Amniotic epithelial cell (primary cell): ENCODE measurements around the gene RANBP10.

Source experiments
- DNase-seq: peaks from one replicate; pipeline ENCODE4 v3.0.0-alpha.2; 2010; ENCODE audit warnings: low read depth

The RANBP10 gene

GRCh38 chr16:67825906-67826305, 19.5 kb upstream of the RANBP10 start:
- DNase-seq, result no peak

- DNase-seq, result no peak
Observed at GRCh38 chr16:67825119-67825518, 18.8 kb upstream of the RANBP10 start.

- DNase-seq, result peak; percentile 60
Observed at GRCh38 chr16:67822511-67822910, 16.2 kb upstream of the RANBP10 start.

GRCh38 chr16:67820608-67821259, 14.4 kb upstream of the RANBP10 start:
- DNase-seq, result no peak

- DNase-seq, result no peak
Observed at GRCh38 chr16:67814567-67814966, 8.2 kb upstream of the RANBP10 start.

- DNase-seq, result no peak
Observed at GRCh38 chr16:67811899-67812298, 5.5 kb upstream of the RANBP10 start.

- no peak for DNase-seq
Observed at GRCh38 chr16:67807148-67807682, 855 bp upstream of the RANBP10 start.

- no peak for DNase-seq
Observed at GRCh38 chr16:67805718-67806427, 487 bp downstream of the RANBP10 start.

GRCh38 chr16:67804853-67805542, 1.4 kb downstream of the RANBP10 start:
- no peak for DNase-seq

GRCh38 chr16:67803894-67804293, 2.5 kb downstream of the RANBP10 start:
- no peak for DNase-seq

- no peak for DNase-seq
Observed at GRCh38 chr16:67801883-67802282, 4.5 kb downstream of the RANBP10 start.

GRCh38 chr16:67801241-67801640, 5.1 kb downstream of the RANBP10 start:
- no peak for DNase-seq

GRCh38 chr16:67800338-67800926, 5.9 kb downstream of the RANBP10 start:
- no peak for DNase-seq

- no peak for DNase-seq
Observed at GRCh38 chr16:67796099-67796718, 10.2 kb downstream of the RANBP10 start.

- DNase-seq, result no peak
Observed at GRCh38 chr16:67790071-67790470, 16.3 kb downstream of the RANBP10 start.

GRCh38 chr16:67786491-67786890, 19.9 kb downstream of the RANBP10 start:
- DNase-seq, result no peak

GRCh38 chr16:67783353-67783725, 23.0 kb downstream of the RANBP10 start:
- DNase-seq, result no peak

GRCh38 chr16:67782567-67783352, 23.6 kb downstream of the RANBP10 start:
- no peak for DNase-seq

GRCh38 chr16:67781565-67781921, 24.8 kb downstream of the RANBP10 start:
- peak; percentile 24 for DNase-seq

- no peak for DNase-seq
Observed at GRCh38 chr16:67780847-67781564, 25.4 kb downstream of the RANBP10 start.
